ENCODE results near the gene ARHGDIG. TPM values are rescaled to one million over a fixed set of nuclear protein-coding genes. Genes with fewer than 3 reads are reported as not detected.

ARHGDIG gene
- total RNA-seq, 2 experiments from 2014 or later: 0.42 TPM; not detected in 1

DNA sequence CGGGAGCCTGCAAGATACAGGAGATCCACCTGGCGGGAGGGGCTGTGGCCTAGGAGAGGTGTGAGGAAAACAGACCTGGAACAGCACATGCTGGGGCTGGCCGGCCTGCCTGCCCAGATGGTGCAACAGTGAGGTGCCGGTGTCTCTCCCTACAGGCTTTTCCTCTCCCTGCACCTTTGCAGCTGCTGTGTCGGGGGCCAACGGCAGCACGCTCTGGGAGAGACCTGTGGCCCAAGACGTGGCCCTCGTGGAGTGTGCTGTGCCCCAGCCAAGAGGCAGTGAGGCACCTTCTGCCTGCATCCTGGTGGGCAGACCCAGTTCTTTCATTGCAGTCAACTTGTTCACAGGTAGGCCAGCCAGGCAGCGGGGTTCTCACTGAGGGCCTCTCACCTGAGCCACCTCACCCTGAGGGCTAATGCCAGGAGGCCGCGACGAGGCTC lies 20.6 kb upstream of the ARHGDIG start:
- Histone ChIP-seq H3K9me3 (ENCODE audit: control insufficient read depth in 1 of 2, insufficient read depth in 1 of 2, low read length in 2 of 2) (no peaks in the 10 kb centered on the region), H3K4me3 (ENCODE audit: low read length) (no peak overlapping the region), H3K36me3 (ENCODE audit: insufficient read depth, low read length) (peaks cover 24% of the 10 kb centered on the region), H3K4me1 (ENCODE audit: insufficient read depth, low read length) (peaks cover 2% of the 10 kb centered on the region), H3K27me3 (ENCODE audit: control insufficient read depth in 1 of 2, insufficient read depth in 2 of 2, low read length in 2 of 2) (no peaks in the 10 kb centered on the region), H3K27ac (ENCODE audit: low read depth in 1 of 2, low read length in 2 of 2) (no peak overlapping the region)
- H3K27me3 Mint-ChIP-seq: no peaks in the 10 kb centered on the region
- DNase-seq (no peak), ATAC-seq (ENCODE audit: poor library complexity) (no peak)
- peaks cover 7% of the 10 kb centered on the region for H3K4me1 Mint-ChIP-seq (ENCODE audit: low read depth)
- H3K4me3 Mint-ChIP-seq: no peak overlapping the region
- no peaks in the 10 kb centered on the region for H3K9me3 Mint-ChIP-seq
- TF ChIP-seq, protein P1, sequence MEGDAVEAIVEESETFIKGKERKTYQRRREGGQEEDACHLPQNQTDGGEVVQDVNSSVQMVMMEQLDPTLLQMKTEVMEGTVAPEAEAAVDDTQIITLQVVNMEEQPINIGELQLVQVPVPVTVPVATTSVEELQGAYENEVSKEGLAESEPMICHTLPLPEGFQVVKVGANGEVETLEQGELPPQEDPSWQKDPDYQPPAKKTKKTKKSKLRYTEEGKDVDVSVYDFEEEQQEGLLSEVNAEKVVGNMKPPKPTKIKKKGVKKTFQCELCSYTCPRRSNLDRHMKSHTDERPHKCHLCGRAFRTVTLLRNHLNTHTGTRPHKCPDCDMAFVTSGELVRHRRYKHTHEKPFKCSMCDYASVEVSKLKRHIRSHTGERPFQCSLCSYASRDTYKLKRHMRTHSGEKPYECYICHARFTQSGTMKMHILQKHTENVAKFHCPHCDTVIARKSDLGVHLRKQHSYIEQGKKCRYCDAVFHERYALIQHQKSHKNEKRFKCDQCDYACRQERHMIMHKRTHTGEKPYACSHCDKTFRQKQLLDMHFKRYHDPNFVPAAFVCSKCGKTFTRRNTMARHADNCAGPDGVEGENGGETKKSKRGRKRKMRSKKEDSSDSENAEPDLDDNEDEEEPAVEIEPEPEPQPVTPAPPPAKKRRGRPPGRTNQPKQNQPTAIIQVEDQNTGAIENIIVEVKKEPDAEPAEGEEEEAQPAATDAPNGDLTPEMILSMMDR (IDR thresholded peaks at IDR 0.05): no peak
- POLR2A ChIA-PET: no interaction called here
- no peak overlapping the region for H3K27ac Mint-ChIP-seq
- intact Hi-C loops (cut with DNase I, micrococcal nuclease): no loop called here
- peaks cover 37% of the 10 kb centered on the region for H3K36me3 Mint-ChIP-seq (ENCODE audit: low read depth)
- CTCF ChIA-PET: no interaction called here

DNA sequence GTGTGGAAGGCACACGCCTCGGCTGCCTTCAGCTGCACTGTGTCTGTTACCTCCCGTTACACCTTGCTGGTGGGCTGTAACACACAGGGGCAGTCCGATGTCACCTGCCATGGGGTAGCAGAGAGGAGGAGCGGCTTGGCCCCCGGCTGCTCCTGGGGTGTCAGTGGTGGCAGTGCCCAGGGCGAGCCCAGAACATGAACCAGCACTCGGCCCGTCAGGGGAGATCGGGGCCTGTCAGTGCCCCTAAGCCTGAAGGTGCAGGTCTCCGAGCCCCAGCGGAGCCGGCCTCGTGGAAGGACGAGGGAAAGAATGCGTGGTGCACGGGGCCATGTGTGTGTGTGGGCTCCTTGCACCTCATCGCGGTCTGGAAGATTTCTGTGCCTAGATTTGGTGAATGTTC lies 20.1 kb upstream of the ARHGDIG start:
- H3K36me3 Mint-ChIP-seq (ENCODE audit: low read depth): peaks cover 37% of the 10 kb centered on the region
- Histone ChIP-seq H3K36me3 (ENCODE audit: insufficient read depth, low read length) (peaks cover 26% of the 10 kb centered on the region), H3K4me3 (ENCODE audit: low read length) (no peak overlapping the region), H3K27ac (ENCODE audit: low read depth in 1 of 2, low read length in 2 of 2) (no peak overlapping the region), H3K9me3 (ENCODE audit: control insufficient read depth in 1 of 2, insufficient read depth in 1 of 2, low read length in 2 of 2) (no peaks in the 10 kb centered on the region), H3K4me1 (ENCODE audit: insufficient read depth, low read length) (peaks cover 2% of the 10 kb centered on the region), H3K27me3 (ENCODE audit: control insufficient read depth in 1 of 2, insufficient read depth in 2 of 2, low read length in 2 of 2) (no peaks in the 10 kb centered on the region)
- no peak overlapping the region for H3K4me3 Mint-ChIP-seq
- H3K27ac Mint-ChIP-seq: no peak overlapping the region
- DNase-seq (no peak), ATAC-seq (ENCODE audit: poor library complexity) (no peak)
- ChIA-PET CTCF (no interaction called here), POLR2A (no interaction called here)
- H3K27me3 Mint-ChIP-seq: no peaks in the 10 kb centered on the region
- TF ChIP-seq, protein P1 (IDR thresholded peaks at IDR 0.05): no peak
- H3K4me1 Mint-ChIP-seq (ENCODE audit: low read depth): peaks cover 7% of the 10 kb centered on the region
- intact Hi-C loops (cut with DNase I, micrococcal nuclease): no loop called here
- H3K9me3 Mint-ChIP-seq: no peaks in the 10 kb centered on the region

DNA sequence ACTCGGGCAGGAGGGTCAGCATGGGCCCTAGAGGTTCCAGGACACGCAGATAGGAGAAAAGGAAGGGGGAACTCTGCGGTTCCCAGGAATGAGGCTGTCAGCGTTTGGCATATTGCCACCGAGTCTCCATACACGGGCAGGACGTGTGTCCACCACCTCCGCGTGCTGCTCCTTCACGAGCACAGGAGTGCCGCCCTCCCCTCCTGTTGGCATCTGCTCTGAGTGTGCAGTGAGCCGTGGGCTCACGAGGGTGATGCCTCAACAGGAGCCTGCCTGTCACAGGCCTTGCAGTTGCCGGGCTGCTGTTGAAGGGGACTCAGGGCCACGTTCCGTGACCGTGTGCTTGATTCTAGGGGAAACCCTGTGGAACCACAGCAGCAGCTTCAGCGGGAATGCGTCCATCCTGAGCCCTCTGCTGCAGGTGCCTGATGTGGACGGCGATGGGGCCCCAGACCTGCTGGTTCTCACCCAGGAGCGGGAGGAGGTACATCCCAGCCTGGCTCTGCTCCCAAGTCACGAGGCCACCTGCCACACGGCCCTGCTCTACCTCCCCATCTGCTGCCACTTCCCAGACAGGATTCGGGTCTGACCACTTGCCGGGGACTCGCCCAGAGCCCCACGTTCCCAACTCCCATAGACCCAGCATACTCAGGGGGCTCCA lies 19.2 kb upstream of the ARHGDIG start:
- Mint-ChIP-seq H3K4me3 (no peak overlapping the region), H3K27me3 (no peaks in the 10 kb centered on the region), H3K36me3 (ENCODE audit: low read depth) (peaks cover 35% of the 10 kb centered on the region), H3K27ac (no peak overlapping the region), H3K4me1 (ENCODE audit: low read depth) (peaks cover 2% of the 10 kb centered on the region), H3K9me3 (no peaks in the 10 kb centered on the region)
- TF ChIP-seq, protein P1 (IDR thresholded peaks at IDR 0.05): no peak
- intact Hi-C loops (cut with DNase I, micrococcal nuclease): no loop called here
- ATAC-seq (ENCODE audit: poor library complexity) (no peak), DNase-seq (no peak)
- ChIA-PET POLR2A (no interaction called here), CTCF (no interaction called here)
- H3K27ac ChIP-seq (ENCODE audit: low read depth in 1 of 2, low read length in 2 of 2): no peak overlapping the region
- H3K27me3 ChIP-seq (ENCODE audit: control insufficient read depth in 1 of 2, insufficient read depth in 2 of 2, low read length in 2 of 2): no peaks in the 10 kb centered on the region
- H3K9me3 ChIP-seq (ENCODE audit: control insufficient read depth in 1 of 2, insufficient read depth in 1 of 2, low read length in 2 of 2): no peaks in the 10 kb centered on the region
- H3K36me3 ChIP-seq (ENCODE audit: insufficient read depth, low read length): peaks cover 26% of the 10 kb centered on the region
- H3K4me1 ChIP-seq (ENCODE audit: insufficient read depth, low read length): peaks cover 7% of the 10 kb centered on the region
- H3K4me3 ChIP-seq (ENCODE audit: low read length): no peak overlapping the region
